HG02885 (cell line): Measurements from ENCODE around the gene ANXA3.

Source experiments
- ATAC-seq: cut with Tn5 transposase; IDR thresholded peaks from one replicate; pipeline ENCODE4 v1.9.1; 2021; ENCODE audit warnings: mild to moderate bottlenecking; ENCODE audit not compliant: unreplicated experiment, poor library complexity

Gene ANXA3

DNA sequence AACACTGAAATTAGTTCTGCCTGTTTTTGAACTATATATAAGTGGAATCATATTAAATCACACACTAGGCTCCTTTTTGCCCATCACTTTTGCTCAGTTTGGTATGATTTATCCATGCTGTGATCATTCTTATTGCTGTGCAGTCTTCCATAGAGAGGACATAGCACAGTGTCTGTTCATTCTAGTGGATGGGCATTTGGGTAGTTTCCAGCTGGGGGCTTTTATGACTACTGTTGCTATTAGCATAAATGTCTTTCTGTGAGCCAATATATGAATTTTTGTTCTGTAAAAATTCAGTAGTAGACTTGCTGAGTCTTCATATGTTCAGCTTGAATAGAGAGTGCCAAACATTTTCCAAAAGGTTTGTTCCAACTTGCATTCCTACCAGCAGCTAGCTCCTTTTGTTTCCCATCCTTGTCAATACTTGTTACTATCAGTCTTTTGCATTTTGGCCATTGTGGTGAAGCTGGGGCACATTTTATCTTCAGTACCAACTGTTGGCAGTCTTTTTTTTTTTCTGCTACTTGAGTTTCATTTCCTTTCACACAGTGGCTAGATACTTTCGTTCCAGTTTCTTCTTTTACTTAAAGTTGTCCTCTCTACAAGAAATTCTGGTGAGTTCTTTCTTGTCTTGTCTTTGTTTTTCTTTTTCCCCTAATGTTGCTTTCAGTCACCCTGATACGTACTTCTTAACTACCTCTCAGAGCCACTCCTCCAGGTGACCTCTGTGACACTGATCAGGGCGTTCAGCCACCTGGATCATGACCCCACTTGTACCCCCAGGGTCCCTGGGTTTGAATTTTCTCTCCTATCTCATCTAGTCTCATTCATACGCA, 87.0 kb downstream of the ANXA3 start:
- peak; percentile 78 for ATAC-seq

GRCh38 chr4:78640714-78641113, 89.1 kb downstream of the ANXA3 start:
- no peak for ATAC-seq

- ATAC-seq: no peak
Measured at GRCh38 chr4:78642934-78643333, 91.4 kb downstream of the ANXA3 start.

DNA sequence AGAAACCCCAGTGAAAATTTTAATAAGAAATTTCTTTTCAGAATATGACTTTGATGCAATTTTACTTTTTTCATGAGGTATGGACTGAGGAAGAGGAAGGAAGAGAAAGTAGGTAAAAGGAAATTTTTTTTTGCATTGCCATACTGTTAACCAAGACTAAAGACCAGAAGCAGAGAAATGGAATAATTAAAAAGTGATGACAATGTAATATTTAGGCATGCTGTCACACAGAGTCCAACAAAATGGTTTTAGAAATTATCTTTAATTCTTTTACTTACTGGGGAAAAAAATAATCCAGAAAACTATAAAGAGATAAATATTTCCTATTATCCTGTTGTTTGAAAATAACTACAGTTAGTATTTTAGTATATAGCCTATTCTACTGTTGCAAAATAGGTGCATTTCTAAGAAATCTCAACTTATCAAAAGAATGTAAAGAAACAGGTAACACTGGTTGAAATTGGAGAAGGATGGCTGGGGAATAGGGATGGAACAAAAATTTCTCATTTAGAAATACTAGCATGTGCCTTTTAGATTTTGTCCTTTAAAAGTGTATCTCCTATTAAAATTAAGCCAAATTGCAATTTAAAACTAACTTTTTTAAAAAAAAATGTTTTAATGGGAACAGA, 92.6 kb downstream of the ANXA3 start:
- ATAC-seq: no peak

GRCh38 chr4:78644744-78645330, 93.3 kb downstream of the ANXA3 start:
- peak; percentile 98 for ATAC-seq

- peak; percentile 41 for ATAC-seq
Measured at GRCh38 chr4:78645853-78646757, 94.5 kb downstream of the ANXA3 start.

DNA sequence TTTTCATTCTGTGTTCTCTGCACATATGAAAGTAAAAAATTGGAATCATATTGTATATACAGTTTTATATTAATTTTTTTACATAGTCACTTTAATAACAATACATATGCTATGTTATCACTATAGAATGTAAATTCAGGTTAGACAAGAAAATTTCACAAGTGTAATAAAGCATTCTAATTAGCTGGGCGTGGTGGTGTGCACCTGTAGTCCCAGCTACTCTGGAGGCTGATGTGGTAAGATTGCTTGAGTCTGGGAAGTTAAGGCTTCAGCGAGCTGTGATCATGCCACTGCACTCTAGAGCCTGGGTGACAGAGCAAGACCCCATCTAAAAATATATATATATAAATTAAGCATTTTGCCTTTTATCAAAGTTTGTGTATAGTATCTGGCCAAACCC, 95.7 kb downstream of the ANXA3 start:
- no peak for ATAC-seq

DNA sequence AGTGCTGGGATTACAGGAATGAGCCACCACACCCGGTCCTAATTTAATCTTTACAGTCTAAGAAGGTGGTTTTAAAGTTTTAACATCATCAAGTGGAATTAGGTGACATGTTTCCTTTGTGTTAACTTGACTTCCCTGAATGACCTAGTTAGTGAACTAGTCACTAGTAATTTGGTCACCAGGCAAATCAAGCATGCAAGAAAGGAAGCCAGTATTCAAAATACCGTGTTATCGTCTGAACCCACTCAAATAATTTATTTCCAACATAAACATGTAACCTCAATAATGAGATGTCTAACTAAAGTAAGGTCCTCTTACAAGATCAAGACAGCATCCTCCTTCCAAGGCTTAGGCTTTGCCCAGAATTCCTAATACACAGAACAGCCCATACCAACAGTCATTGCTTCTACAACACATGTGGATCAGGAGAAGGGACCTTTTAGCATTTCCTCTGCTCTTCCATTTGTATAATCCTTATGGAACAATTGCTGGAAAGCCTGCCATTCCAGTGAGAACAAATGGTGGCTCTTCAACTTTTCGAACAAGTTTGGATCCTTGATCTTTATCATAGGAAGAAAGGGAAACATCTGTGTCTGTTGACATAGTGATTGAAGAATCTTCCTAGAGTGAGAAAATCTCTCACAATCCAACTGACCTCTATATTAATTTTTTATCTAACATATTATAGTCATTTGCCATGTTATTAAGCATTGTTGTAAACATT, 97.2 kb downstream of the ANXA3 start:
- no peak for ATAC-seq

- no peak for ATAC-seq
Measured at GRCh38 chr4:78650106-78651024, 98.8 kb downstream of the ANXA3 start.

DNA sequence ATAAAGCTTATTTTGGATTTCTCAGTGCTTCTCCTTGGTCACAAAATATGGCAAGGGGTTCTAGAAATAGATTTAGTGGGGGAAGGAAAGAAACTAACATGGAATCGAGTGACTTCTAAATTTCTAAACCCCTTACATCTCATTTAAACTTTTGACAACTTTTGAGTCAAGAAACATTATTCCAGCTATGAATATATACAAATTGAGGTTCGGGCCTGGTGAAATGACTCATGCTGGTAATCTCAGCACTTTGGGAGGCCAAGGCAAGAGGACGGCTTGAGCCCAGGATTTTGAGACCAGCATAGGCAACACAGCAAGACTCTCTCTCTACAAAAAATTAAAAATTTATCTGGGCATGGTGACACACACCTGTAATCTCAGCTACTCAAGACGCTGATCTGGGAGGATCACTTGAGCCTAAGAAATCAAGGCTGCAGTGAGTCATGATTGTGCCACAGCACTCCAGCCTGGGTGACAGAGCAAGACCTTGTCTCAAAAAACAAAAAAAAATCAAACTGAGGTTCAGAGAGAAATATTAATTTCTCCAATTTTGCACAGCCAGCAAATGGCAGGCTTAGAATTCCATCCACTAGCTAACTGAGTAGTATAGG, 99.8 kb downstream of the ANXA3 start:
- ATAC-seq: no peak

- ATAC-seq: no peak
Measured at GRCh38 chr4:78652282-78652876, 100.8 kb downstream of the ANXA3 start.

DNA sequence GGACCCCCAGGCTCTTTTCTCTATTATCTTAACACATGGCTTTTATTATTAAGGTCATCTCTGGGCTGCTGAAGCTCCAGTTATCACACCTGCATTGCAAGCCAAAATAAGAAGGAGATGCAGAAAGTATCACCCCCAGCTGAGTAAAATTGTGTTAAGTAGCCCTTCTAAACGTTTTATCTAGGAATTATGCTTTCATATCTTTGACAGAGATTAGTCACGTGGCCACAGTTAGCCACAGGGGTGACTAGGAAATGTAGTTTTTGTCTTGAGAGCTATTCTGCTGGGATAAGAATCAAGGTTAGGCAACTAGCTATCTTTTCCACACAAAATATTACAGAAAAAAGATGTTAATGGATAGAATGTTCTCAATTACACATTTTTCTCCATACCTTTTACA, 102.1 kb downstream of the ANXA3 start:
- no peak for ATAC-seq

- no peak for ATAC-seq
Measured at GRCh38 chr4:78654807-78655206, 103.2 kb downstream of the ANXA3 start.

DNA sequence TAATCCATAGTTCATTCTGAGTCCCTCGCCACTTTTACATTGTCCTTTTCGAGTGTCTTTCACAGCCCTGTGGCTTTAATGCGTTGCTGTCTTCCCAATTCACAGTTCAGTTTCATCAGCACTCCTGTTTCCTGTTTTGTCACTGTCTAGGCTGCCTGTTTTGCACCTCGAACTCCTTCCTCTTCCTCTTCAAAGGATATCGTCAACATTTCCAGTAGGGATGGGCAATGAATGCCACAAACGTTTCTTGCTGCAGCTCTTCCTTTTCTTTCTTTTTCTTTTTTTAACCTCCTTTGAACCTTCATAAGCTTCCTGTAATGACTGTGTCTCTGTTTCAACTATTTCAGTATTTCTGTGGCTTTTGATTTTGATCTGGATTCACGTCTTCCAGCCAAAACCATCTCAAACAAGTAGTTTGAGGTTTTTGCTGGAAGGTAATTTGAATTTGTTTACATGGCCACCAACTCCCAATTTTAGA, 105.4 kb downstream of the ANXA3 start:
- peak; percentile 47 for ATAC-seq

DNA sequence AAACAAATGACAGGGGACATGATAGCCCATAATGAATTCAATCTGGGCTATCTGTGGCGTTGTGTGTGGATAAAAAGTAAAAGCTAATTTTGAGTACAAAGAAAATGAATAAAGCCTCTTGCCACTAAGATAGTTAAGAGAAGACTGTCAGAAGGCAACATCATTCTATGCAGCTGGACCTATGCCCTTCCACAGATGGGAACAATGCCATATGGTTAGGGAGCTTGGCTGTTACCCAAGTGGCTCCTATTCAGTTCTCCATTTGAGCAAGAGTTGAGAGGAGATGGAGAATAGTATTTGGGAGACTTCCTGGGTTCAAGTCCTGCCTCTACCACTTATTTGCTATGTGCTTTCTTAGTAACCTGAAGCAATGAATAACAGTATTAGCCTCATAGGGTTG, 107.7 kb downstream of the ANXA3 start:
- ATAC-seq: no peak

DNA sequence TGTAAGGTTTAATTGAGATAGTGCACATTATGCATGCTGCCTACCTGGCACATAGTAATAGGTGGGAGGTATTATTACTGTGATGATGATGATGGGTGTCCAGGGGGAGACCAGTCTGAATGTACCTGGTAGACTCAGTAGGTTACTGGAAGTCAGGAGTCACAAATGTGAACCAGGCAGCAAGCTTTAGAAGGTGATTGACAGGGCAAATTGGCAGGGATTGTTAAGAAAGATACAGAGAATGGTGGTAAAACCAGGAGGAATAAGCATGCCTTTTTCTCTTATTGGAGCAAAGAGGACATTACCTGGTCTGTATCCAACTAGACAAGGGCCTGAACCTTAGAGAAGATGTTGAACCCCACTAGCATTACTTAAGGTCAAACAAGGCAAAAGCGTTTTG, 108.1 kb downstream of the ANXA3 start:
- no peak for ATAC-seq
